Left cardiac atrium (tissue), 4 donors: ENCODE measurements around the gene KRTAP5-9. TPM values are rescaled to one million over a fixed set of nuclear protein-coding genes. Genes with fewer than 3 reads are reported as not detected.
A peak's percentile ranks its signal among the peaks of the same experiment; 100 is the strongest.
"Not testable (repeated sequence)": the region's sequence is repeated elsewhere in the genome, so short reads cannot be mapped to it uniquely, and the experiment has no call there.

Experiments used
- ATAC-seq, 2 donors: fragments of 200-7000 bp; cut with Tn5 transposase; one replicate each; pipeline ENCODE4 v1.9.1; 2020; ENCODE audit warnings: mild to moderate bottlenecking in 2 of 2, moderate library complexity in 2 of 2
- DNase-seq: peaks from one replicate; pipeline ENCODE4 v3.0.0-alpha.2; 2020
- intact Hi-C, 2 donors: fragments of 100-400 bp; cut with DNase I; formaldehyde crosslinking; loops; one replicate each; pipeline versions ENCODE4 v1.14.1 to v1.15.1; 2022 to 2023
- long read RNA-seq: library from polyadenylated mRNA; unstranded; transcript quantifications from one replicate; pipeline ENCODE4 v2.0.0, GENCODE V29; 2021
- total RNA-seq, 2 donors: library from RNA; stranded (reverse); fragmentation: NEBNext Ultra II Directional; extraction: Animal tissue kit (Norgen Biotek cat#: 25700); gene quantifications; one replicate each; pipeline ENCODE4 v1.2.1, GENCODE V29; 2021
- donor health status: DM: no; HTN: yes; CAD: no.
- donor health status: DM: no; HTN: yes; CAD: no; lungs with severe emphysema.
- donor health status: DM: yes; HTN: yes; CAD: no.
- donor health status: Dilated cardiomyopathy.

Gene KRTAP5-9, protein sequence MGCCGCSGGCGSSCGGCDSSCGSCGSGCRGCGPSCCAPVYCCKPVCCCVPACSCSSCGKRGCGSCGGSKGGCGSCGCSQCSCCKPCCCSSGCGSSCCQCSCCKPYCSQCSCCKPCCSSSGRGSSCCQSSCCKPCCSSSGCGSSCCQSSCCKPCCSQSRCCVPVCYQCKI
- not detected for total RNA-seq
- long read RNA-seq: 0 reads

DNA sequence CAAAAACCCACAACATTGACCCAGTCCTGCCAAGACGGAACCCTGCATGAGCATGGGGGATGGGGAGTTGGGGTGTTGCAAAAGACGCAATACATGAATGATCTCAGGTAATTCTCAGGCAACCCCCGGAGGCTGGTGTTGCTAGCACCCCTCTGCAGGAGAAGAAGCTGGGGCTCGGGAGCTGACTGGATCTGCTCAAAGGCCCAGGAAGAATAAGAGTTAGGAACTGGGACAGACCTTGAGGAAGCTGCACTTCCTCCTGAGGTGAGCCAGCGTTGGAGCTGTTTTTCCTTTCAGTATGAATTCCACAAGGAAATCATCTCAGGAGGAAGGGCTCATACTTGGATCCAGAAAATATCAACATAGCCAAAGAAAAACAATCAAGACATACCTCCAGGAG lies at the start of gene KRTAP5-9:
Gene KRTAP5-9 (plus strand): TSS at position 301 of the 400 bp plus-strand sequence. CDS start 238 bp downstream, outside the sequence.
- DNase-seq (no peak), ATAC-seq (no peak)
- intact Hi-C loops: no loop called here

DNA sequence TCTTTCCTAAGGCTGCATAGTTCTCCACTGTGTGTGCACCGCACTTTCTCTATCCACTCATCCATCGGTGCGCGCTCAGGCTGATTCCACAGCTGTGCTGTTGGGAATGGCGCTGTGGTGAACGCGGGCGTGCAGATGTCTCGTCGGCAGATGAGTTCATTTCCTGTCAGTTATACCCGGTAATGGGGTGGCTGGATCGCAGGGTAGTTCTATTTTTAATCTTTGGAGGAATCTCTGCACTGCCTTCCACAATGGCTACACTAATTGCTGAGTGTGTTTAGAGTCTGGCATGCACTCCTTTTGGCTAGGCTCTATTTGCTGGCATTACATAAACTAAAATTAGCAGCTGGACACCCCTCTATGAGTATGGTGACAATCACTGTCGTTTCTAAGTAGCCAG lies 49.1 kb upstream of the KRTAP5-9 start:
- ATAC-seq (peak; percentile 14 to 31), DNase-seq (no peak)
- intact Hi-C loops: no loop called here

DNA sequence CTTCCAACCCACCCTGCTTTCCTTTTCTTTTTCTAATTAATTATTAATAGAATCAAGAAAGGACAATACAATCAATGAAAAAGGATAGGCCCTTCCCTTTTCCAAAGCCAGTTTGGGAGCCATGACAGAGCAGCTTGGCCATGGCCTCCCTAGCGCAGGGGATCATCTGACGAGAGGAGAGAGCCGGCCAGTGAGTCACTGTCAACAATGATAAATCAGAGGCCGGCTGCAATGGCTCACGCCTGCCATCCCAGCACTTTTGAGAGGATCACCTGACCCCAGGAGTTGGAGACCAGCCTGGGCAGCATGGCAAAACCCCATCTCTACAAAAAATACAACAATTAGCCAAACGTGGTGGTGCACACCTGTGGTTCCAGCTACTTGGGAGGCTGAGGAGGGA lies 48.7 kb upstream of the KRTAP5-9 start:
- intact Hi-C loops: no loop called here
- ATAC-seq (peak; percentile 31 to 78), DNase-seq (no peak)

DNA sequence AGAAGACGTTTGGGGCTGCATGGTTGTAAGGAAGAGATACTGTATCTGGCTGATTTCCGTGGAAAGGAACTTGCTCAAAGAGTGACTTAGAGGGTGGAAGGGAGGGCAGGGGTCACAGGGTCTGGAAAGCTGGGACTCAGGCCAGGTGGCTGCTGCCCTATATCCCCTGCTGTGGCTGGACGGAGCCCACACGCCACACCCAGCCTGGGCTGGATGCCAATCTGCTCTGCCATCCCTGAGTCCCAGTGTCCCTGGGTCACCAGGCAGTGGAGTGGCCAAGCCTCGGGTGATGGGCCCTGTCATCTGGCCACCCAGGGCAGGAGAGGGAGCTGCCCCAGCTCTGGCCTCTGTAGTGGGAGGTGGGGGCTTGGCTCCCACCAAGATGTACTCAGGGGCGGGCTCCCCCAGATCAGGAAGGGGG lies 47.6 kb upstream of the KRTAP5-9 start:
- ATAC-seq: peak; percentile 80 to 87
- intact Hi-C loops: no loop called here

DNA sequence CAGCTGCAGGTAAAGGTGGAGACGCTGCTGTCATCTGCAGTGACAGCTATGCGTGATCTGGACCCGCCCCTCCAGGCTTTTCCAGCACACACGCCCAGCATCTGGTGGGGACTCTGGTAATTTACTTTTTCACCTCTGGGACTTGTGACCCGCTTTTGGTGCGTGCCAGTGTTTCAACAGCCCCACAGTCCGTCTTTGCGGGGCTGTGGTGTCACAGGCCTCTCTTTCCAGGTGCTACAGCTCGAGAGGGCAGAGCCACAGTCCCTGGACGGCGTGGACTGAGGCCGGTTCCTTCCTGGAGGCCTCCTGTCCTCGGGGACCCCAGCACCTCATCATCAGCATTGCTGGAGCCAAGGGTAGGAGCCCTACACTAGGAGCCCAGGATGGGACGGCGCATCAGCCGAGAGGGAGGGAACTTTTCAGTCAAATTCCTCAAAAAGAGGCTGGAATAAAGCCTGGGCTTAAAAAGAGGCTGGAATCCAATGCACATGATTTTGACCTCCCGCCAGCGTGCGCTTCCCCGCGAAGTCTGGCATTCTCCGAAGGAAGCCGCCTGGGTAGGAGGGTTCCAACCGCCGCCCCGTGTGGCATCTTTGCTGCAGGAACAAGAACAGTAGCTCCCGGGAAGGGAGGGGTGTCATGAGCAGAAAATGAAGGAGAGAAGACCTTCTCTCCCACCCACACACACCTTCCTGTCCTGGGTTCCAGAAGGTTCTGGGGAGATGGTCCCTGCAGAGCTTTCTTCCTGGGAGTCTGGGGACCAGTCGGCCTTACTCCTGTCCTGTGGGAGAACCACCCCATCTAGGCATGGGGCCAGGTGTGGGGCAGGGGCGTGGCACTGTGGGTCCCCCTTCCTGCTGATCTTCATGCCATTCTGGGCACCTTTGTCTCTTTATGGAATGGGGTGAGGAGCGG lies 46.9 kb upstream of the KRTAP5-9 start:
- intact Hi-C loops: no loop called here
- ATAC-seq (no peak), DNase-seq (no peak)

More for the DNA sequence above, 47.6 kb upstream of the KRTAP5-9 start:
- peak; percentile 54 for DNase-seq

DNA sequence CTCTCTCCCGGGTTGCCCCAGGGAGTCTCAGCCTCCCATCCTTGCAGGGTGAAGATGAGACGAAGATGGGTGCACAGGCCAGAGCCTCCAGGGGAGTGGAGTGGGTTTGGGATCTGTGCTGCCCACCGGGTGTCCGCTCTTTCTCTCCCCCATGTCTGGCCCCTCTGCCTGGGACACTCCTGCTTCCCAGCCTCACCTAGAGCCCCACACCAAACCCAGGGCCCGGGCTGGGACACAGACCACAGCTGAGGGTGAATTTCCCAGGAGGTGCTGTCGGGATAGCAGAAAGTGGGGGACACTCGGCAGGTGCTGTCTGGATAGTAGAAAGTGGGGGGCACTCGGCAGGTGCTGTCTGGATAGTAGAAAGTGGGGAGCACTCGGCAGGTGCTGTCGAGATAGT lies 46.2 kb upstream of the KRTAP5-9 start:
- intact Hi-C loops: no loop called here
- no peak for DNase-seq
- ATAC-seq: no peak

DNA sequence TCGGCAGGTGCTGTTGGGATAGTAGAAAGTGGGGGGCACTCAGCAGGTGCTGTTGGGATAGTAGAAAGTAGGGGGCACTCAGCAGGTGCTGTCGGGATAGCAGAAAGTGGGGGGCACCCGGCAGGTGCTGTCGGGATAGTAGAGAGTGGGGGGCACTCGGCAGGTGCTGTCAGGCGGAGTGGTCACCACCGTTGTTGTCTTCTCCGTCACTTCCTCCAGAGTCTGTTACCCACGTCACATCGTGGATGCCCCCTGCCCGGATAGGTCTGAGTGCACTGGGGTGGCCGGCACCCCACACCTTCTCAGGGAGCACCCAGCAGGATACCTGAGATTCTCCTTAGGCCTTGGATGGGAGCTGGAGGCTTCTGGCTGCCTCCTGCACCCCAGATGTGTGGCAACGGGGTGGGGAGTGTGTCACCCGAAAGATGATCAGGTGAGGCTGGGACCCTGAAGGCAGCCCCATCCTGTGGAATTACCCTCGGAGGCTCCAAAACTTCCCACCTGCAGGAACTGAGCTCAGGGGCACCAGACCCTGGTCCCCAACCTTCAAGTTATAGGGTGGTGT lies 45.3 kb upstream of the KRTAP5-9 start:
- no peak for DNase-seq

DNA sequence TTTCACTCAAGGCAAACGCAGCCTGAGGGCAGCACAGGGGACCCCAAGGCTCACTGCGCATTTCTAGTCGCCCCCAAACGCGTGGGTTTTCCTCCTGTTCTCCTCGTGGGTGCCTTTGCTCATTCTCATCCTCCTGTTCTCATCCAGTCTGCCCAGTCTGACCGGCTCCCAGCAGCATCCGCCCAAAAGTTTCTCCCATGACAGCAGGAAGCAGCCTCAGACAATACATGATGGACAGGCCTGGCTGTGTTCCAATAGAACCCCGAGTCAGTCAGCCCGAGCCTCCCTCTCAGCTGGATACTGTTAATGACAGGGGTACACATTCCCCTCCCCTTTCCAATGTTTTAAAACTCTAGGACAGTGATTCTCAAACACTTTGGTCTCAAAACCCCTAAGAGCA lies 43.7 kb upstream of the KRTAP5-9 start:
- DNase-seq: no peak
- intact Hi-C loops: no loop called here
- ATAC-seq: no peak

More for the DNA sequence above, 45.3 kb upstream of the KRTAP5-9 start:
- ATAC-seq: no peak
- intact Hi-C loops: no loop called here

DNA sequence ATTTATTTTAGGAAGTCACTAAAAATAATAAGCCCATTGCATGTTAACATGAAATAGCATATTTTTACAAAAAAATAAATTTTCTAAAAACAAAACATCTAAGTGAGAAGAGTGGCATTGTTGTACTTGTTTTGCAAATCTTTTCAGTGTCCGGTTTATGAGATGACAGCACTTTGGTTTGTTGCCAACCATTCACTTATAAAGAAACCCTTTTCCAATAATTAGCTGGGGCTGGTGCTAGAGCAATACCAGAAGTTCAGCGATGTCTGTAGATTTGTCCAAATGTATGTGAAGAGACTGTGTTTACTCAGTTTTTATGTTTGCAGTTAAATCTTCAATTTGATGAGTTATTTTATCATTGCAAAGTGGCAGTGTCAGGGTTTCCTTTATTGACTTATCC lies 43.2 kb upstream of the KRTAP5-9 start:
- no peak for DNase-seq
- intact Hi-C loops: no loop called here
- no peak for ATAC-seq

DNA sequence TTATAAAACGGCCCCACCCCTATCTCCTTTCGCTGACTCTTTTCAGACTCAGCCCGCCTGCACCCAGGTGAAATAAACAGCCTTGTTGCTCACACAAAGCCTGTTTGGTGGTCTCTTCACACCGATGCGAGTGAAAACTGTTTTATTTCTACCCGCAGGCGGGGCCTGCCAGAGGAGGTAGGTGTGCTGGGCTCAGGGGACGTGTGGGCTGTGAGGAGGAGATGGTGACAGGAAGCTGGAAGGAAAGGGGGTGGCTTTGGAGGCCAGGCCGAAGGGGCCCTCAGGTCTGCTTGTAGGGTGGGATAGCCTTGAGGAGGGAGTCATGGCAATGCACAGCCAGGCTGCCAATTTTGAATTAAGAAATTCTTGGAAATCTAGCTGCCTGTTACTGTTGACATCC lies 42.4 kb upstream of the KRTAP5-9 start:
- ATAC-seq: no peak
- DNase-seq: no peak
- intact Hi-C loops: no loop called here

DNA sequence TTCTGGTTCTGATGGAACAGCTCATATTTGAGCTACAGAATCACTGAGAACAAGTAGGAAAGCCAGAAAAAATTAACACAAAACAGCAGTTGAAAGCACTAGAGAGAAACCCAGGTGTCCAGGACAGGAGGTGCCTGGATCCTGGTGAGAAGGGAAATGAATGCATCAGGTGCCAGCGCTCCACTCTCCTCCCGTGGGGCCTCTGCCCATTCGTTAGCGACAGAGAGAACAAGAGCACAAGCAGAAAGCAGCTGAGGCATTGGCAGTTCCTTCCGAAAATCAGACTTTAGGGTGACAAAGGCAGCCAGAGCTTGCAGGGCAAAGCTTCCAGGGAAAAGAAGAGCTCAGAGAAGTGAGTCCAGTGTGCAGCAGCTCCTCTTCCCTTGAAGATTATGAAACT lies 41.1 kb upstream of the KRTAP5-9 start:
- intact Hi-C loops: no loop called here
- DNase-seq (no peak), ATAC-seq (no peak)

DNA sequence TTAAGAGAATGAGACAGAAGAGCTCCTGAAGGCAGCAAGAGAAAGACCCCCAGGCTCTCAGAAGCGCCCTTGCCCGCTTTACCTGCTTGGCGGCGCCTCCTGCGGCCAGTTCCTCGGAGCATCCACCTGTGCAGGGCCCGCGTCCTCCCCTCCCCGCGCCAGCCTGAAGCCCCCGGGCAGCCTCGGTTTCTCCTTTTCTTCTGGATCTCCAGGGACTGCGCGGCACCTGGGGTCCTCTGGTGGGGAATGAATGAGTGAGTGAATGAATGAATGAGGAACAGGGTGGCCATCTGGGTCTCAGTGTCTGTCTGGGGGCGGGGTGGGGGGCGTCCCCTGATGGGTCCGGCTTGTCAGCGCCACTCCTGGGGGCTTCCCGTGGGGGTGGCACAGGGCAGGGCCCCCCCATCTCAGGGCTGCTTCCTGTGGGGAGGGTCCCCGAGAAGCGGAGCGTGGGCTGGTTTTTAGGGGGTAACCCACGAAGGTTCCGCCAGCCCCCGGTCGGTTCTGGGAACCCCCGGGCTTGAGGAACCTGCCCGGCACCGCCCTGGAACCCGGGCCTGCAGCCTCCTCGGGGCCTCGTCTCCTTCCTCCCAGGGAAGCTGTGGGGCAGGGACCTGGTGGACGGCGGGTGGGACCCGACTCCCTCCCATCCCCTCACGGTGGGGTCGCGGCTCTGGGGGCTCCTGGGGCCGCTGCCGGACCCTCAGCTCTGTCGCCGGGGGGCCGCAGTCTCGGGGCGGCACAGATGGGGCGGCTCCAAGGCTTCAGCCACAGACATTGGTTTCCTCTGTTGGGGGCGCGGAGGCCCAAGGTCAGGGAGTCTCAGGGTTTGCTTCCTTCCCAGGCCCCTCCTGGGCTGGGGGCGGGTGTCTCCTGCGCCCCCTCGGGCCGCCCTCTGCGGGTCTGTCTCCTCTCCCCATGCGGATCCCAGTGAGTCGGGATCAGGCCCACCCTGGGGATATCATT lies 29.4 kb upstream of the KRTAP5-9 start:
- ATAC-seq: no peak
- no peak for DNase-seq

DNA sequence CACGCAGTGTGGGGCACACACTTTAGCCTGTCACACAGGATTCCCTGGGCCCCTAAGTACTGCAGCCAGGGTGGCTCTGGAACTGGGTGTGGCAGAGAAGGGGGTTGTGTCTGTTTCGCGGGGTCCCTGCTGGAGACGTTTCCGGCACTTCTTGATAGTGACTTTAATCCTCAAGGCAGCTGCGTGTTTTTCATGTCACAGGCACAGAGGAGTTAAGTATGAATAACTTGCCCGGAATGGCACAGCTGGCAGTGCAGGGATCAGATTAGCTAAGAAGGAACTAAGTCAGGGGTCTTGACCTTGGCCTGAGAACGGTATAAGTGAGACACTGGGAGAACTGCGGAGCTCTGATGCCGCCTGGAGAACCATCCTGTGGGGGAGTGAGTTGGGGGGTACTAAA lies 28.7 kb upstream of the KRTAP5-9 start:
- no peak for DNase-seq
- intact Hi-C loops: no loop called here

More for the DNA sequence above, 29.4 kb upstream of the KRTAP5-9 start:
- intact Hi-C loops: no loop called here

DNA sequence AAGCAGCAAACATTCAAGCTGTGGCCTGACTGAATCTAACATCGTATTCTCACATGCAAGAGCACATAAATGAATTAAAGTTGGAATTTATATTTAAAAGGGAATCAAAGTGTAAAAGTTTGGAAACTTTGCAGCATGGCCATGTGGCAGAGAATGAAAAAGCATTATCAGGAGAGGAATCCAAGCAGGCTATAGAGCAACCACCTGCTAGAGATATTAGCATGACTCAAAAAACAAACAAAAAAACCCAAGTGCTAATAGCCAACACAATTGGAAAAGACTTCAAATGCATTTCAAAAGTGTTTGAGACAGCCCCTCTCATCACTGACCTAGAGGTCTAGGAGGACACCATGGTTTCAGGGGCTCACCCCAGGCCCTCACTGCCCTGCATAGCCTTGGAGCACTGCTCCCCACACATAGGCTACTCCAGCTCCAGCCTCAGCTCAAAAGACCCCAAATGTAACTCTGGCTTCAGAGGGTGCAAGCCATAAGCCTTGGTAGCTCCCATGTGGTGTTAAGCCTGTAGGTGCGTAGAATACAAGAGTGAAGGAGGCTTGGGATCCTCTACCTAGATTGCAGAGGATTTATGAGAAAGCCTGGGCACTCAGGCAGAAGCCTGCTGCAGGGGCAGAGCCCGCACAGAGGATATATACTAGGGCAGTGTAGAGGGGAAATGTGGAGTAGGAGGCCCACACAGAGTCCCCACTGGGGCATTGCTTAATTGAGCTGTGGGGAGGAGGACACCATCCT lies 22.9 kb upstream of the KRTAP5-9 start:
- intact Hi-C loops: no loop called here
- ATAC-seq (no peak), DNase-seq (no peak)

More for the DNA sequence above, 28.7 kb upstream of the KRTAP5-9 start:
- no peak for ATAC-seq

DNA sequence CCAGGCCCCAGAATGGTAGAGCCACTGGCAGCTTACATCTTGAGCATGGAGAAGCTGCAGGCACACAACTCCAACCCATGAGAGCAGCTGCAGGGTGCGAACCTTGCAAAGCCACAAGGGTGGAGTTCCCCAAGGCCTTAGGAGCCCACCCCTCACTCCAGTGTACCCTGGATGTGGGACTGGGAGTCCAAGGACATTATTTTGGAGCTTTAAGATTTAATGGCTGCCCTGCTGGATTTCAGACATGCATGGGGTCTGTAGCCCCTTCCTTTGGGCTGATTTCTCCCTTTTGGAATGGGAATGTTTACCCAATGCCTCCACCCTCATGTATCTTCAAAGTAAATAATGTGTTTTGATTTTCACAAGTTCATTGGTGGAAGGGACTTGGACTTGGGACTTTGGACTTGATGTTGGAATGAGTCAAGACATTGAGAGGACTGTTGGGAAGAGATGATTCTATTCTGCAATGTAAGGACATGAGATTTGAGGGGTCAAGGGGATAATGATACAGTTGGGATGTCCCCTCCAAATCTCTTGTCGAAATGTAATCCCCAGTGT lies 22.2 kb upstream of the KRTAP5-9 start:
- ATAC-seq (no peak), DNase-seq (no peak)
- intact Hi-C loops: no loop called here

DNA sequence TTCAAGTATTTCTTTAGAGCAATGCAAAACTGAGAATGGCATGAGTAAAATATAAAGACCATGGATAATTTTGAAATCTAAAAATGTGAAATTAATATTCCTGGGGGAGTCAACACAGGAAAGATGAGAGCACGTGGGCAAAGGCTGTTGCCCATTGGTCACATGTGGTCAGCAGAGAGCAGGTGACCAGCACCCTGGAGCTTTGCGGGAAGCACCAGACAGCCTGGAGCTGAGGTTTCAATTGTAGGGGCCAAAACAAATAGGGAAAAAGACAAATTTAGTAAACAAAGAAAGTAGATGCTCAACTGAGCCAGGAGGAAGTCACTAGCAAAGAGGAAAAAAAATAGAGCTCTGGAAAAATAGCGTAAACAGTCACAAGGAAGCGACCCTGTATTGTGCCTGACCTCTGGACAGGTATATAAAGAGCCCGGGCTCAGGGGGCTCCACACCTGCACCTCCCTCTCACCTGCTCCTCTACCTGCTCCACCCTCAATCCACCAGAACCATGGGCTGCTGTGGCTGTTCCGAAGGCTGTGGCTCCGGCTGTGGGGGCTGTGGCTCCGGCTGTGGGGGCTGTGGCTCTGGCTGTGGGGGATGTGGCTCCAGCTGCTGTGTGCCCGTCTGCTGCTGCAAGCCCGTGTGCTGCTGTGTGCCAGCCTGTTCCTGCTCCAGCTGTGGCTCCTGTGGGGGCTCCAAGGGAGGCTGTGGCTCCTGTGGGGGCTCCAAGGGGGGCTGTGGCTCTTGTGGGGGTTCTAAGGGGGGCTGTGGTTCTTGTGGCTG lies 21.2 kb upstream of the KRTAP5-9 start, which contains the start of gene KRTAP5-7:
Gene KRTAP5-7 (plus strand): TSS at position 472 of the 780 bp plus-strand sequence. CDS start 34 bp downstream, at position 506.
- DNase-seq, intact Hi-C loops, ATAC-seq: not testable (repeated sequence)

DNA sequence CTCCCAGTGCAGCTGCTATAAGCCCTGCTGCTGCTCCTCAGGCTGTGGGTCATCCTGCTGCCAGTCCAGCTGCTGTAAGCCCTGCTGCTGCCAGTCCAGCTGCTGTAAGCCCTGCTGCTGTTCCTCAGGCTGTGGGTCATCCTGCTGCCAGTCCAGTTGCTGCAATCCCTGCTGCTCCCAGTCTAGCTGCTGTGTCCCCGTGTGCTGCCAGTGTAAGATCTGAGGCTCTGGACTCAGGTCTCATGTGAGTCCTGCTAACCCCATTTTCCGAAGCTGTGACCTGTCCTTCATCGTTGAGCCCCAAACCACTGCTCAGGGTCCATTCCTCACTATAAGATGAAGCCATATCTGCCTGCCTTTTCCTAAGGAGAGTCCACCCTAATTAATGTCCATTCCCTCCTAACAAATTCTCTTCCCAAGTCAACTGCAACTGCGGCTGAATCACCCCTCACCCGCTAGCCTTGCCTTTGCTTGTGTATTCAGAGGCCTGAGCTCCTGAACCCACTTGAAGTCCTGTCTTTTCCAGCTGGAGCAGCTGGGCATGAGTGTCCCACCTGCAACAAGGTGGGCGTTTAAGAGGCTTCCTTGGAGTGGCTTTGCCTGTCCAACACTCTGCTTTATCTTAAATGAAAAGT lies 20.5 kb upstream of the KRTAP5-9 start:
- DNase-seq (no peak), ATAC-seq (no peak)
- intact Hi-C loops: no loop called here
